ENCODE results near the gene ARAP1. TPM values are rescaled to one million over a fixed set of nuclear protein-coding genes. Genes with fewer than 3 reads are reported as not detected.

Gene ARAP1
- polyA plus RNA-seq, 1 donor from 2014 or later: 3.5 TPM

GRCh38 chr11:72743321-72744221 is 8.6 kb downstream of the ARAP1 start:
- Histone ChIP-seq H3K27me3 (ENCODE audit: insufficient read depth, low read depth, low read length) (no peaks in the 10 kb centered on the region), H3K79me2 (replicated peaks; ENCODE audit: insufficient read depth, low read length) (no peaks in the 10 kb centered on the region), H3F3A (ENCODE audit: insufficient read depth, low read length, poor library complexity, severe bottlenecking) (no peaks in the 10 kb centered on the region), H2AFZ (ENCODE audit: low read depth, low read length) (no peak overlapping the region), H4K20me1 (ENCODE audit: insufficient read depth) (no peaks in the 10 kb centered on the region), H3K9me2 (ENCODE audit: insufficient read depth, low read length) (no peaks in the 10 kb centered on the region), H3K27ac (ENCODE audit: low read length) (no peak overlapping the region), H3K36me3 (ENCODE audit: insufficient read depth, low read length) (no peaks in the 10 kb centered on the region), H3K4me3 (ENCODE audit: low read length) (no peak overlapping the region), H3K9ac (ENCODE audit: low read length) (no peak overlapping the region), H3K4me2 (ENCODE audit: low read length) (no peak overlapping the region), H3K9me3 (ENCODE audit: low read length) (no peaks in the 10 kb centered on the region)
- TF ChIP-seq EP300 (conservative IDR thresholded peaks at IDR 0.05; ENCODE audit: poor library complexity, severe bottlenecking): no peak
- TF ChIP-seq RAD21 (conservative IDR thresholded peaks at IDR 0.05): no peak
- no peak for TF ChIP-seq REST (IDR thresholded peaks at IDR 0.05; ENCODE audit: borderline replicate concordance)
- no peak for TF ChIP-seq TAF1 (IDR thresholded peaks at IDR 0.05; ENCODE audit: low read depth)
- no peak for TF ChIP-seq EZH2 (IDR thresholded peaks at IDR 0.05; ENCODE audit: borderline replicate concordance, insufficient read depth, low read length, poor library complexity, severe bottlenecking)
- TF ChIP-seq, protein P1, sequence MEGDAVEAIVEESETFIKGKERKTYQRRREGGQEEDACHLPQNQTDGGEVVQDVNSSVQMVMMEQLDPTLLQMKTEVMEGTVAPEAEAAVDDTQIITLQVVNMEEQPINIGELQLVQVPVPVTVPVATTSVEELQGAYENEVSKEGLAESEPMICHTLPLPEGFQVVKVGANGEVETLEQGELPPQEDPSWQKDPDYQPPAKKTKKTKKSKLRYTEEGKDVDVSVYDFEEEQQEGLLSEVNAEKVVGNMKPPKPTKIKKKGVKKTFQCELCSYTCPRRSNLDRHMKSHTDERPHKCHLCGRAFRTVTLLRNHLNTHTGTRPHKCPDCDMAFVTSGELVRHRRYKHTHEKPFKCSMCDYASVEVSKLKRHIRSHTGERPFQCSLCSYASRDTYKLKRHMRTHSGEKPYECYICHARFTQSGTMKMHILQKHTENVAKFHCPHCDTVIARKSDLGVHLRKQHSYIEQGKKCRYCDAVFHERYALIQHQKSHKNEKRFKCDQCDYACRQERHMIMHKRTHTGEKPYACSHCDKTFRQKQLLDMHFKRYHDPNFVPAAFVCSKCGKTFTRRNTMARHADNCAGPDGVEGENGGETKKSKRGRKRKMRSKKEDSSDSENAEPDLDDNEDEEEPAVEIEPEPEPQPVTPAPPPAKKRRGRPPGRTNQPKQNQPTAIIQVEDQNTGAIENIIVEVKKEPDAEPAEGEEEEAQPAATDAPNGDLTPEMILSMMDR (IDR thresholded peaks at IDR 0.05; ENCODE audit: poor library complexity, severe bottlenecking): no peak

DNA sequence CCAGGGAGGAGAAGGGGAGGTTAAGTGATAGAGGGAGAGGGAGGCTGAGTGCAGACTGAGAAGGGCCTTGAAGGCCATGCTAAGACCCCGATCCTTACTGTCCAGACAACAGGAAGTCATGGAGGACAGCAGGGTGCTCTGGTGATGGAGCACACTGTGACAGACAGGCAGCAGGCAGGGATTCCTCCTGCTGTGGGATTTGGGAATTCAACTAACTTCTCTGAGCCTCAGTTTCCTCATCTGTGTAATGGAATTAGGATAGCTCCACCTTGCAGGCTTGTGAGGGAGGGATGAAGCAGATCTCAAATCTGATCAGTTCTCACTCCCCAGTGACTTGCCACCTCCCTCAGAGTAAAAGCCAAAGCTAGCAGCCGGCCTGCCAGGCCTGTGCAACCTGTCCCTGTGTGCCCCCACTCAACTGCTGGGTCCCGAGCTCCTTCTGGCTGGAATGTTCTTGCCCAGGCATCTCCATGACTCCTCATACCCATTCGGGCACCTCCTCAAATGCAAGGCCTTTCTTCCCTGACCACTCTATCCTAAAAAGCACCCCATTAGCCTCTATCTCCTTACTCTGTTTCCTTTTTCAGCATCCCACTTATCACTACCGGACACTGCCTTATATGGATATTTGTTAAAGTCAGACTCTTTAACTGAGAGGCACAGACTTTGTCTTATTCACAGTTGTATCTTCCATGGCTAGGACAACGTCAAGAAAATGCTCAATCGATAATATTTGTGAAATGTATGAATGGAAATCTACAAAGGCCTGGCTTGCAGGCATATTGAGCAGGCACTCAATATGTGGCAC is 9.5 kb downstream of the ARAP1 start:
- Histone ChIP-seq H3K9ac (ENCODE audit: low read length) (no peak overlapping the region), H2AFZ (ENCODE audit: low read depth, low read length) (no peak overlapping the region), H3F3A (ENCODE audit: insufficient read depth, low read length, poor library complexity, severe bottlenecking) (no peaks in the 10 kb centered on the region), H3K4me3 (ENCODE audit: low read length) (no peak overlapping the region), H4K20me1 (ENCODE audit: insufficient read depth) (no peaks in the 10 kb centered on the region), H3K79me2 (replicated peaks; ENCODE audit: insufficient read depth, low read length) (no peaks in the 10 kb centered on the region), H3K27ac (ENCODE audit: low read length) (no peak overlapping the region), H3K9me3 (ENCODE audit: low read length) (no peaks in the 10 kb centered on the region), H3K27me3 (ENCODE audit: insufficient read depth, low read depth, low read length) (no peaks in the 10 kb centered on the region), H3K36me3 (ENCODE audit: insufficient read depth, low read length) (no peaks in the 10 kb centered on the region), H3K9me2 (ENCODE audit: insufficient read depth, low read length) (no peaks in the 10 kb centered on the region), H3K4me2 (ENCODE audit: low read length) (no peak overlapping the region)
- no peak for TF ChIP-seq TAF1 (IDR thresholded peaks at IDR 0.05; ENCODE audit: low read depth)
- no peak for TF ChIP-seq REST (IDR thresholded peaks at IDR 0.05; ENCODE audit: borderline replicate concordance)
- no peak for TF ChIP-seq POLR2AphosphoS5 (IDR thresholded peaks at IDR 0.05)
- TF ChIP-seq MXI1 (conservative IDR thresholded peaks at IDR 0.05; ENCODE audit: poor library complexity, severe bottlenecking): no peak

All from neural cell (in vitro differentiated cells).